Stimulated activated CD4-positive, alpha-beta T cell treated with anti-CD3 and anti-CD28 coated beads, Interleukin-15, amount 100 ng/mL, for 24 hours (primary cell): ENCODE data around the gene NOC4L.

Source experiments
- DNase-seq: peaks from one replicate; pipeline ENCODE4 v3.0.0-alpha.2; 2020

NOC4L gene

GRCh38 chr12:132158677-132159554 is 14.7 kb downstream of the NOC4L start:
- no peak for DNase-seq

DNA sequence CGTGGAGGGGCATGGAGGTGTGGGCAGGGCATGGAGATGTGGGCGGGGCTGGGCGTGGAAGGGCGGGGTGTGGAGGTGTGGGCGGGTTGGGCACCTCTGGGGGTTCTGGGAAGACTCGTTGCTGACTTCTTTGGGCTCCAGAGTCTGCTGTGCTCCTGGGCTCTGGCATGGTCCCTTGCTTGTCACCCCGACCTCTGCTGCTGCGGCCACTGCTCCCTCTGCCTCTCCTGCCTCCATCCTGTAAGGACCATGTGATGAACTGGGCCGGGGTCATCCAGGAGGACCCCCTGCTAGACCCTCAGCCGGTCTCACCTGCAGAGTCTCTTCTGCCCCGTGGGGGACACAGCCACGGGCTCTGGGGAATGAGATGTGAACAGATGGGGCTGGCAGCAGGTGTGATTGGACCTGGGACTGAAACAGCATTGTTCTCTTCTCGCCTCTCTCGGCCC is 15.3 kb downstream of the NOC4L start:
- DNase-seq, result no peak

DNA sequence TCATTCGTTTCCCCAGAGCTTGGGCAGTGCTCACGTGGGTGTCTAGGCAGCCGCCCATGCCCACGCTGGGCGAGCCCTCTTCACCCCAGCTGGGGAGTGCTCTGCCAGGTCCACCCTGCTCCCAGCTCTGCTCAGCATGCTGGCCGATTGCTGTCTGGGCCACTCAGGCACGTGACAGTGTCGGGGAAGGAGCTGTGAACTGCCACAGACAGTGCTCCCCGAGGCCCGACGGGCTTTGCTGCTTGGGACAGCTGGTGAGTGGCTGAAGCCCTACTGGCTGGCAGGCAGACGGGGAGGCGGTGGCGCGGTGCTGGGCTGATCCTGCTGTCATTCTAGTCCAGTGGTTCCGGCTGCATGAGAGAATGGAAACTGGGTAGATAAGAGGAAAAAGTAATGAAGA is 15.8 kb downstream of the NOC4L start:
- DNase-seq, result no peak

DNA sequence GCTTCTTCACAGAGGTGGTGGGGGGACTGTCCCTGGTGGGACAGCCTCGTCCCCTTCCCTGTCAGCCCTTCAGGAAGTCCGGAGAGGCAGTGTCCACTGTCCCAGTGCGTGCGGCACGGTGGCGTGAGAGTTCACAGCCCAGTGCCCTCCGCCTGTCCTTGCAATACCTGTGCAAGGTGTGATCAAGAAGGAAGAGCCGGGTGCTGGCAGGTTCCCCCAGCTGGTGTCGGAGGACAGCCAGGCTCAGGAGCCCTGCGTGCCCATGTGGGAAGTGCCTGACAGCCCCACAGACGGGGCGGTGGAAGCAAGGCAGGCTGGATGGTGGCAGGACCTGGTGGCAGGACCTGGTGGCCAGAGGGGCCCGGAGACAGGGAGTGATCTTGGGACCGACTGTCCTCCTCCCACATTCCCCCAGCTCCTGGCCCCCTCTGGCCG is 16.4 kb downstream of the NOC4L start:
- no peak for DNase-seq

DNA sequence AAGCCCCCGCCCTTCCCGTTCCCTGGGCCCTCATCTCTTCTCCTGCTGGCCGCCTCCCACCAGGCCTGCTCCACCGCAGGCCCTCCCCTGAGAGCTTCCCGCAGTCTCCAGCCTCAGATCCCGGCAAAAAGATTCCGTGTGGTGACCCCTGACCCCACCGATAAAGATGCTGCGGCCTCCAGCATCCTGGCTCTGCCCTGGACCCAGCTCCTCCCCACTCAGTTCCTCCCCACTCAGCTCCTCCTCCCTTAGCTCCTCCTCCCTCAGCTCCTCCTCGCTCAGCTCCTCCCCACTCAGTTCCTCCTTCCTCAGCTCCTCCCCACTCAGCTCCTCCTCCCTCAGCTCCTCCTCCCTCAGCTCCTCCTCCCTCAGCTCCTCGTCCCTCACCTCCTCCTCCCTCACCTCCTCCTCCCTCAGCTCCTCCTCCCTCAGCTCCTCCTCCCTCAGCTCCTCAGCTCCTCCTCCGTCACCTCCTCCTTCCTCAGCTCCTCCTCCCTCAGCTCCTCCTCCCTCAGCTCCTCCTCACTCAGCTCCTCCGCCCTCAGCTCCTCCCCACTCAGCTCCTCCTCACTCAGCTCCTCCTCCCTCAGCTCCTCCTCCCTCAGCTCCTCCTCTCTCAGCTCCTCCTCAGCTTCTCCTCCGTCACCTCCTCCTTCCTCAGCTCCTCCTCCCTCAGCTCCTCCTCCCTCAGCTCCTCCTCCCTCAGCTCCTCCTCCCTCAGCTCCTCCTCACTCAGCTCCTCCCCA is 17.0 kb downstream of the NOC4L start:
- DNase-seq, result no peak

DNA sequence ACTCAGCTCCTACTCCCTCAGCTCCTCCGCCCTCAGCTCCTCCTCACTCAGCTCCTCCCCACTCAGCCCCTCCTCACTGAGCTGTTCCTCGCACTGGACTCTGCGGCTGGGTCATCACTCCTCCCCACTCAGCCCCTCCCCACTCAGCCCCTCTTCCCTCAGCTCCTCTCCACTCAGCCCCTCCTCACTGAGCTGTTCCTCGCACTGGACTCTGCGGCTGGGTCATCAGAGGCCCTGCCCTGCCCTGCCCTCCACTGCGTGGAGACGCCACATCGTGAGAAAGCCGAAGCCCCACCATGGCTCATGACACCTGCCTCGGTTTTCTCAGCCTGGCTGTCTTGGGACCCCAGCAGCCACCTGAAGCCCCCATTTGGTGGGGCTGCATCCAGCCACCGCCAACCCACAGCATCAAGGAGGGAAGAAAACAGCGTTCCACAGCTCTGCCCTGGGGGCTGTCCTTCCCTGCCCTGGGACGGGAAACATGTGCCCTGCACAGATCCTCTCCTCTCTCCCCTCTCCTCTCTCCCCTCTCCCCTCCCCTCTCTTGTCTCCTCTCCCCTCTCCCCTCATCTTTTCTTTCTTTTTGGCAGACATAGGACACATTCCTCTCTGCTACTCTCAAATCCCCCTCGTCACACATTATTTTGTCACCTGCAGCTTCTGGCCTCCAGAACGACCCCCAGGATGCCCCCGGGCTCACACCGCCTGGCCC is 17.7 kb downstream of the NOC4L start:
- no peak for DNase-seq

DNA sequence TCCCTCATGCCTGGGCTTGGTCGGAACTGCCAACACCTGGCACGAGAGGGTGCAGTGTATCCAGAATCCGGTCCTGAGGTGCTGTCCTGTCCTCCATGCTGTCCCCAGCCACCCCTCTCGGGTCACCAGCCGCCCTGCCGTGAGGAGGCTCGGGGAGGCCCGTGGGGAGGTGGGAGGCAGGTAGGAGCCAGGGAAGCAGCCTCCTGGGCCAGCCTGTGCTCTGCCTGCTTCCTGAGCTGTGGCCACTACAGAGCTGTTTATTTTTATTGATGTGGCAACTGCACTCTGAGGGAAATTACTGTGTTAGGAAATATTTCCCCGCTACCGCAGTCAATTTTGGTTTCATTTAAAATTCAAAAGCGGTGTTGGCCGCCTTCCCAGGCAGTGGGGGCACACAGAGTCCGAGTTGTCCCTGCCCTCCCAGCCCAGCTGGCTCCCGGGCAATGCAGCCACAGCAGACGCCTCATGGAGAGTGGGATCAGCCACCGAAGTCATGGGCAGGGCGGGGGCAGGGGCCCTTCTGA is 18.3 kb downstream of the NOC4L start:
- no peak for DNase-seq

DNA sequence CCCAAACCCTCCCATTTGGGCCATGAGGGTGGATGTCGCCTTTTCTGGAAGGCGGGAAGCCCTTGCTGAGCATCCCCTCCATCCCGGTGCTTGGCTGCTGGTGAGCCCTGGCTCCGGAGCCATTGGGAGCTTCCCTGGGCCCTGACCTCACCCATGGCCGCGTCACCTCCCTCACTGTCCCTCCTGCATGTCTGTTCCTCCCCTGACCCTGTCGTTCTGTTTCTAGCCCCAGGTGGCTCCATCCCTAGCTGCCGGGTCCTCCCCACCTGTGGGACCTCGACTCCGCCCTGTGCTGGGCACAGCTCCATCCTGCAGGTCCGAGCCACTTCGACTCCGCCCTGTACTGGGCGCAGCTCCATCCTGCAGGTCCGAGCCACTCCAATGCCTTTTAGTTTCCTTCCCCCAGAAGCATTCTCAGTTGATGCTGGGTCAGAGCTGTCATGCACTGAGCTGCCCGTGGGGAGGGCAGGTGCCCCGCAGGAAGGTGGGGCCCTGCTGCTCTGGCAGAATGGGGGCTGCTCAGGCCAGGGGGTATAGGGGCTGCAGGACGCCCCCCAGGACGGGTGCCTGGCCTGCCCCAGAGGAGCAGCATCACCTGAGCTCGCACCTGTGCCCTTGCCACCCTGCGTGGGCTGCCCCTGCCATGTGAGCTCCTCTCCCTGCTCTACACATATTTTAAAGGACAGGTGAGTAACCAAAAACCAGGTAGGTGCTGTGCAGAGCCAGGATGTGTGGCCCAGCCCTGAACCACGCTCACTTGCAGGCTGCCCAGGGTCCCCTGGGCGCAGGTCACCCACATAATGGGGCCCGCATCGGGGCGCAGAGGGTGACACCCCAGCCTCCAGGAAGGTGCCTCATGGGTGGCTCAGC is 19.0 kb downstream of the NOC4L start:
- DNase-seq, result no peak

- DNase-seq, result no peak
These were observed 19.6 kb downstream of the NOC4L start for GRCh38 chr12:132163911-132164288.

- DNase-seq, result no peak
These were observed 20.2 kb downstream of the NOC4L start for GRCh38 chr12:132164426-132164825.

DNA sequence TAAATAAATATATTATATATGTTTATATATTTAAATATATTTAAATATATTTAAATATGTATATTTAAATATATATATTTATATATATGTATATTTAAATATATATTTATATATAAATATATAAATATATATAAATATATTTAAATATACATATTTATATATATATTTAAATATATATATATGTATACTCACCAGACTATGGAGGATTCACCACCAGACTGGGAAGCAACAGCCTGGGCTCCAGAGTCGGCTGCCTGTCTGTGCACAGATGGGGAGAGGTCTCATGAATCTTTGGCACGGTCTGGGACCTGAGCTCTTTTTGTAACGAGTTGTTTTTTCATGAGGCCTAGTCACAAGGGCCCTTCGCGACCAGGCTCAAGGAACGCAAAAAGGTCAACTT is 21.3 kb downstream of the NOC4L start:
- DNase-seq, result no peak

DNA sequence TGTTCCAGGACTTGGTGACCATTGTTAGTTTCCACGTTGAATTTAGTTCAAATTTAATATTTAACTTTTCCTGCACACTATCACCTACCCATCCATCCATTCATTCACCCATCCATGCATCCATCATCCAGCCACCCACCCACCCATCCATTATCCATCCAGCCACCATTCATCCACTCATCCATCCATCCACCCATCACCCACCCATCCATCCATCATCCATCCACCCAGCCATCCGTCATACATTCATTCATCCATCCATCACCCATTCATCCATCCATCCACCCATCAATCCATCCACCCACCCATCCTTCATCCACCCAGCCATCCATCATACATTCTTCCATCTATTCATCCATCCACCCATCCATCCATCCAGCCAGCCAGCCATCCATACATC is 21.8 kb downstream of the NOC4L start:
- DNase-seq, result no peak

GRCh38 chr12:132166801-132167591 is 22.7 kb downstream of the NOC4L start:
- no peak for DNase-seq

GRCh38 chr12:132167611-132168310 is 23.5 kb downstream of the NOC4L start:
- DNase-seq, result peak; percentile 61

- no peak for DNase-seq
These were observed 24.2 kb downstream of the NOC4L start for GRCh38 chr12:132168311-132169031.

DNA sequence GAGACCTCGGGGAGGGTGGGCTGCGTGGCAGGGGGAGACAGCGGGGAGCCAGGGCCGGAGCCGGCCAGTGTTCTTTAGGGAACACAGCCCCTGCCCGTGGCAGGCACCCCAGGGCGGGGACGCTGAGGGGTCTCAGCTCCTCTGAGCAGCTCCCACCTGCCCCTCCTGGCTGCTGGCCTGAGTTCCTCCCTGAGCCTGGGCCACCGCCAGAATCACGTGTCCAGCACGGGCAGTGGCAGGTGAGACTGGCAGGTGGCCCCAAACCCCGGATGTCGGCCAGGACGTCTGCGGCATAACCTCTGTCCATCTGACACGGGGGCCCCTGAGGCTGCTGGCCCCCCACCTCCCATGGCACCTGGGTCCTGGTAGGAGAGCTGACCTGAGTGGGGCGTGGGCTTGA is 25.1 kb downstream of the NOC4L start:
- no peak for DNase-seq

GRCh38 chr12:132170094-132170636 is 25.9 kb downstream of the NOC4L start:
- DNase-seq, result no peak

GRCh38 chr12:132170637-132171292 is 26.5 kb downstream of the NOC4L start:
- no peak for DNase-seq
